GM20431 (cell line): ENCODE results near the gene METTL18.

Experiments used
- in situ Hi-C: fragments of 300-500 bp; cut with MseI, MboI; formaldehyde crosslinking; loops from one replicate; pipeline ENCODE4 v1.15.0; 2020; ENCODE audit warnings: low sequenced_read_pairs; ENCODE audit not compliant: unreplicated experiment

Gene METTL18

DNA sequence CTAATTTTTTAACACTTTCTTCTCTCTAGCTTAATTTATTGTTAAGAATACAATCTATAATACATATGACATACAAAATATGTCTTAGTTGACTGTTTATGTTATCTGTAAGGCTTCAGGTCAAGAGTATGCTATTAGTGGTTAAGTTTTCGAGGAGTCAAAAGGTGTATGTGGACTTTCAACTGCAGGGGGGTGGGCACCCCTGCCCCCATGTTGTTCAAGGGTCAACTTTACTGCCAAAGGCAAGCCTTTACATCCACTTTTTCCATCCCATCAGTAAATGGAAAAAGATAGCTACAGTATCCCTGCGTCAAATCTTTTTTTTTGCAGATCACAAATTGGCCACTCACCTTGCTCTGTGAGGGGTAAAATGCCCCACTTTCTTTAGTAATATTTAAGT, 6.3 kb downstream of the METTL18 start:
- in situ Hi-C loops, result no loop called here

DNA sequence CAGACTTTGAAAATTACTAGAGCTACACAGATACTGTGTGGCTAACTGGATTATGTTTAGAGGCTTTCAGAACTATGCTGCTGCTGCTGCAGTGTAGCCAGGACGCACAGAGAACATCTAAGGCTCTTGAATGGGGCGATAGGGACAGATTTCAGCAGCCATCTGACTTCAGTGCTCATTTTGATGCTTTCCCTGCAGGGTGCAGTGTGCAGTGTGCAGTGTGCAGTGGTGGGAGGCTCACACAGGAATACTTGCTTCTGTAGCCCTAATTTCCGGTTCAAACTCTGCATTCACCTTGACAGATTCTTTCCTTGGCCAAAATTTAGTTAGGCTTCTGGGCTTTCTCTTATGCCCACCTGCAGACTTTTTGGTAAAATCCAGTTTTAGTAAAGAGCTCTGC, 7.7 kb downstream of the METTL18 start:
- in situ Hi-C loops, result no loop called here

DNA sequence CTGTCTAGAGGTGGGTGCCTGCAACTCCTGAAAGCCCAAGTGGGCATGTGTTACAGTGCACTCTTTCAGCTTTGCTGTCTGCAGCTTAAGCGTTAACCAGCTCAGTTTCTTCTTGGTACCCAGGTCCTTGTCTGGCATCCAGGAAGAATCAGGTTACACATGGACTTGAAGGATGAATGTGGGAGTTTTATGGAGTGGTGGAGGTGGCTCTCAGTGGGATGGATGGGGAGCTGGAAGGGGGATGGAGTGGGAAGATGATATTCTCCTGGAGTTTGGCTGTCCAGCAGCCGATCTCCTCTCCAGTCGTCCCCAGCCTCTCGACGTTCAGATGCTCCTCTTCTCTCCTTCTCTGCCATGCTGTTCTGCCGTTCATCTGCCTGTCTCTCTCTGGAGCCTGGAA, 9.4 kb downstream of the METTL18 start:
- in situ Hi-C loops, result no loop called here

DNA sequence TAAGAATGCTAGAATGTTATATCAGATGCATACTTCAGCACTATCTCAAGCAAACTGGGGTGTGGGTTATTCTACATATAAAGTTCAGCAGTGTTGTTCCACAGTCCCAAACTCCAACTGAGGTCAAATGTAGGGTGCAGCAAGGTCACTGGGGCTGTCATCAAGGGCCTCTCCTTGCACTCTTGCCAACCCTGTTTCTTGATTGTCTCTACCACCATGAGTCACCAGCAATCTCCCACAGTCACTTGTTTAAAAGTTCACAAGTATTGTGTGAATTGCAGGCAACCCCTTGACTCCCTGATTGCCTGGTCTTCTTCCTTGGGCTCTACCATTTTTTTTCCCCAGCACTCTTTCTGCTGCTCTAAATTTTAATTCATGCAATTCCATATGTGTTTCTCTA, 10.6 kb downstream of the METTL18 start:
- in situ Hi-C loops, result no loop called here

DNA sequence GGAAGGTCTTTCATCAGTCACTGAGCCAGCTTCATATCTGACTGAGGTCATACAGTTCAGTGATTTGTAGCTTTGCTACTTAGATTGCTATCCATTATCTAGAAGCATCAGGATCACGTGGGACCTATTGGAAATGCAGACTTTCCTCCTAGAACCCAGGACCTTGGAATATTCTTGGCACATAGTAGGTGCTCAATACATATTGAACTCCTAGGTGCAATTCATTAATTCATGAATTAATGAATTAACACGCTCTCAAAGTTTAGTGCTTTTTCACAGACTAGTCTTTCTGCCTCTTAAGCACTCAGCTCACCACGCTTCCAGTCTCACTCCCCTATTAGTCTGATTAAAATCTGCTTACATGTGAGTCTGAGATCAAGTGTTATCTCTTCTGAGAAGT, 12.1 kb downstream of the METTL18 start:
- in situ Hi-C loops, result no loop called here

DNA sequence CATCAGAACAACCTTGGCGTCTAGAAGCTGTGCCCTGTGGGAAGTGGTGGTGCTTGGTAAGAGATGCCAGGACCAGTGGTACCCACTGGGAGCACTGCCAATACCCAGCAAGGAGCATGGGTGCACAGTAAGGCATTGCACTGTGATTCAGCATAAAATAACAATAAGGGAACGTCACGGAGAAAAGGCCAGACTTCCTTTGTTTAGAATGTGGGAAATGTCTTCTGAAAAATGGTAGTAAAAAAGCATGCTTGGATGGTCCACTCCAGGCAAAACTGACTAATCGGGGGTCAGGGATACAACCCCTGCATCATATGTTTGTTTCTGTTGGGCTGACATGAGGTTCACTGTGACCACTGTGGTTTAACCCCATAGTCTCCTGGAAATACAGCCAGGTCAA, 14.7 kb downstream of the METTL18 start:
- in situ Hi-C loops, result no loop called here

DNA sequence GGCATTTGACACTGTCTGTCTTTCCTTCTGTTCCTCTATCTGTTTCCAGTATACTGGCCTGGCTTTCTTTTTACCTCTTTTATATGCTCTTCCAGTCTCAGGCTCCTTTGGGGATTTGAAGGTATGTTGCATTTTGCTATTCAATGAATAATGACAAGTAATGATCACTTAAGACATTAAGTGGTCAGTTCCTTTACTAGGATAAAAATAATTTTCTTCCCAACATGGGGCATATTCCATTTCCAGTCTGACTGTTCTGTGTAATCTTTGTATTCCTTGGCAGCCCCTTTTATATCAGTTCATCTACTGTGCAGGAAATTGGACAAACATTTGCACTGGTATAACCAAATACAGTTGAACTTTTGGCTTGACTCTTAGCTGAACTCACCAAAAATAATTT, 15.6 kb downstream of the METTL18 start:
- in situ Hi-C loops, result no loop called here

DNA sequence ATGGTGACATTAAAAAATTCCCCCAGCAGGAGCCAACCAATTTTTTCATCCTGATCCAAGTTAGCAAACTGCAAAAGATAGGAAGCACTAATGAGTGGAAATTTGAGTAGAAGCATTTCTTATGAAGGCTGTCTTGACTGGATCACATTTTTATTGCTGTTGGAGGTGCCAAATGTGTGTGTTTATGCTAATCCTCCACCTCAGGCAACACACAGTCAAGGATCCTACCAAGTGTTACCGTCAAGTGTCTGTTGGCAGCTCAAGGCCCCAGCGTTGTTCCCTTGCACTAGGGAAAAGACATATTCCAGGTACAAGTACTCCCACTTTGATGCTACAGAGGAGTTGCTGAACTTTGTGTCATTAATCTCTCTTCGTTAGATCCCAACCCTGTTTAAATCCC, 18.3 kb downstream of the METTL18 start:
- in situ Hi-C loops, result no loop called here

DNA sequence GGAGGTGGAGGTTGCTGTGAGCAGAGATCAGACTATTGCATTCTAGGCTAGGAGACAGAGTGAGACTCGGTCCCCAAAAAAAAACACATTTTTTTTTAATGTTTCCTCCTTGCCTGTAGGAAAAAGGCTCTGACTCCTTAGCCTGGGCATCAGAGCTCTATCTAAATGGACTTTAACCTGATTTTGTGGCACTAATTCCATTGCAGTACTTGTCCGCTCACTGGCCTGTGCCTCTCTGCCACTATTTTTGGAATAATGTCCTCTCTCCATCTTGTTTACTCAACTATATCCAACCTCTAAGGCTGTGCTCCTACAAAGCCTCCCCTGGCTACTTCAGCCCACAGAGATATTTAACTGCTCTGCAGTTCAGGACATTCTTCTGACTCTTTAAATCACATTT, 26.5 kb downstream of the METTL18 start:
- in situ Hi-C loops, result no loop called here

DNA sequence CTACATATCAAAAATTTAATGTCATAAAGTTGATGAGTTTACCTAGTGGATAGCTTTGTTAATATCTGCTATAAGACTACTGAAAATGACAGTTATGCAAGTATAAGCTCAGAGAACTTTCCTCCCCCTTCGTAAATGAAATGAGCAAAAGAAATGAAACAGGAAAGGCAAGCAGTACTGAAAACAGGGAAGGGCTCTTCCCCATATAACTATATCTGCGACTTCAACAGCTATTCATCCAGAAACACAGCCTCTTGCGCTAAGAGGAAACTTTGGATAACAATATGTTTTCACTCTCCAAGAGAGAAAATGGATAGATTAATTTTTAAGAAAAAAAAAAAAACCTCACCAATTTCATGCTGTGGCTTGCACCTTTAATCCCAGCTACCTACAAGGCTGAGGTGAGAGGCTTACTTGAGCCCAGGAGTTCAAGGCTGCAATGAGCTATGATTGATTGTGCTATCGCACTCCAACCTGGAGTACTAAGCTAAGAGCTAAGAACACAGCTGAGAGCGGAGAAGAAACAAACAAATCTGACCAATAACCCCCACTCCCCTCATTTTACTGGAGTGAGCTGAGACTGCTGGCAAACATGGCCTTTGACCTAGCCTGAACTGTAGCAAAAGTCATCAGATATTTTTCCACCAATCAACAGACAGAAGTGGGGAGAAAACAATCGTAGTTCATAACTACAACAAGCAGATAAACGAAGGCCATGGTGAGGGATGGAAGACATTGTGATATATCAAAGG, 29.0 kb downstream of the METTL18 start:
- in situ Hi-C loops, result no loop called here

DNA sequence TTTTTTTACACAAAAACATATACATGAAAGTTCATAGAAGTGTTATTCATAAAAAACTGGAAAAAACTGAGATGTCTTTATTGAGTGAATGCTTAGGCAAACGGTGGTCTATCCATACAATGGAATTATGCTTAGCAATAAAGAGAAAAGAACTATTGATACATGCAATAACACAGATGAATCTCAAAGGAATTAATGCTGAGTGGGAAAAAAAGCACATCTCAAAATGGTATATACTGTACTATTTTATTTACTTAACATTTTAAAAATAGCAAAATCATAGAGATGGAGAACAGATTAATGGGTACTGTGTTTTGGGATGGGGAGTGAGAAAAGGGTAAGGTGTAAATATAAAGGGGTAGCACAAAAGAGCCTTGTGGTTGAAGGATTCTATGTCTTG, 29.8 kb downstream of the METTL18 start:
- in situ Hi-C loops, result no loop called here

DNA sequence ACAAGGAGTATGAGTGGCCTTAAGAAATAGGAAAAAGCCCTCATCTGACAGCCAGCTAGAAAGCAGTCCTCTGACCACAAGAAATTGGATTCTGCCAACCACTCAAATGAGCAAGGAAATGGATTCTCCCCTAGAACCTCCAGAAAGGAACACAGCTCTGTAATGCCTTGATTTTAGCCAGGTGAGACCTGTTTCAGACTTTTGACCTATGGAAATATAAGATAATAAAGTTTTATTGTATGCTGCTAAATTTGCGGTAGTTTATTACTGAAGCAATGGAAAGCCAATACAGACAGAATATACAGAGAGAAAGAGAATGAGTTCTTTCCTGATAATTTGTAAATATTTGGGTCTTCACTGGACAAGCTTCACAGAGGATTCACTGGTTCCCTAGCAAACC, 32.0 kb downstream of the METTL18 start:
- in situ Hi-C loops, result no loop called here

DNA sequence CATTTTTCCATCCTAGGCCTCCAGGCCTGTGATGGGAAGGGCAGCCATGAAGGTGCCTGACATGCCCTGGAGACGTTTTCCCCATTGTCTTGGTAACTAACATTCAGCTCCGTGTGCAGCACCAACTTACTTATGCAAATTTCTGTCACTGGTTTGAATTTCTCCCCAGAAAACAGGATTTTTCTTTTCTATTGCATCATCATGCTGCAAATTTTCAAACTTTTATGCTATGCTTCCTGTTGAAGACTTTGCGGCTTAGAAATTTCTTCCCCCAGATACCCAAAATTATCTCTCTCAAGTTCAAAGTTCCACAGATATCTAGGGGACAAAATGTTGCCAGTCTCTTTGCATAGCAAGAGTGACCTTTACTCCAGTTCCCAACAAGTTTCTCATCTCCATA, 35.7 kb downstream of the METTL18 start:
- in situ Hi-C loops, result no loop called here

DNA sequence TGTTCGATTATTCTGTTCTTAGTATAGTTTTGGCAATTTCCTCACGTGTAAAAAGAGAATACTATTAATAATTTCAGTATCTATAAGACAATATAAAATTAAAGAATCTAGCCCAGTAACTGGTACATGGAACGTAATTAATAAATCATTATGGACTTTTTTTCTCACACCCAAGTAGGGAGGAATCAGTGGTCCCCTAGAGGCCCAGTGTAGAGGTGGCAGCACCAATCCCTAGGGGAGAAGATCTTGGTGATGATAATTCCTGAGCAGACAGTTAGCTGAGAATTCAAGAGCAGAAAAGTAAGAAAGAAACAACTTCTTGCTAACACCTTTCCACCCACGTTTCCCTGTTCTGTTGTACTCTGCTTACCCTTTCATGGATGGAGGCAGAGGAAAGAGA, 41.2 kb downstream of the METTL18 start:
- in situ Hi-C loops, result no loop called here

DNA sequence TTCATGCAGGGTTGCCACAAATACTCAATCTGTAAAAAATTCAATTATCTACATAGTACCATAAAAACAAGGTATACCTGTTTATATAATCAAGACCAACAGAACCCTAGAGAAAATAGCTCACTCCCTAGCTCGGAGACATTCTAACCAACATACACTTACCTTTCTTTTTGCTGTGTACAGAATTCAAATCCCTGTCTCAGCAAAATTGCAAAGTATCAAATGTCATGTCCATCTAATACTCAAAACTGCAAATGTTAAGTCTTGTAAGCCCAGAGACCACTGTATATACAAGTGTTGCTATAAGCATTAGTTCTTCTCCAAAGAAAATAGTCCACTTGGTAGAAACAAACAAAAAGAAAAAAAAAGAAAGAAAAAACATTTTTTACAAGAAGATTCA, 44.7 kb downstream of the METTL18 start:
- in situ Hi-C loops, result no loop called here

DNA sequence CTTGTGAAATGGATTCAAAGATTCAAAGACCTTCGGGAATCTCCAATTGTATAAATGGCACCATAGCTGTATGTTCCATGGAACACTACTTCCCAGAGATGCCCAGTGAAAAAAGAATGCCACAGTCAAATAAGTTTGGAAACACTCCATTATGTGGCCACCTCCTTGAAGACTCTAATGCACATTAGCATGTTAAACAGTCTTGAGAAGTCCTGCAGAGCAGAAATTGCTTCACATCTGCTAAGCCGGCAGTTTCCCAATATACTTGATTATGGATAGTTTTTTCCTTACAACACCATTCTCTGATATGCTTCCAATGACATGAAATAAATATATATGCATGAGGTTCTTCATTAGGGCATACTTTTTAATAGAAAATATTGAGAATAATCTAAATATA, 48.2 kb downstream of the METTL18 start:
- in situ Hi-C loops, result no loop called here

DNA sequence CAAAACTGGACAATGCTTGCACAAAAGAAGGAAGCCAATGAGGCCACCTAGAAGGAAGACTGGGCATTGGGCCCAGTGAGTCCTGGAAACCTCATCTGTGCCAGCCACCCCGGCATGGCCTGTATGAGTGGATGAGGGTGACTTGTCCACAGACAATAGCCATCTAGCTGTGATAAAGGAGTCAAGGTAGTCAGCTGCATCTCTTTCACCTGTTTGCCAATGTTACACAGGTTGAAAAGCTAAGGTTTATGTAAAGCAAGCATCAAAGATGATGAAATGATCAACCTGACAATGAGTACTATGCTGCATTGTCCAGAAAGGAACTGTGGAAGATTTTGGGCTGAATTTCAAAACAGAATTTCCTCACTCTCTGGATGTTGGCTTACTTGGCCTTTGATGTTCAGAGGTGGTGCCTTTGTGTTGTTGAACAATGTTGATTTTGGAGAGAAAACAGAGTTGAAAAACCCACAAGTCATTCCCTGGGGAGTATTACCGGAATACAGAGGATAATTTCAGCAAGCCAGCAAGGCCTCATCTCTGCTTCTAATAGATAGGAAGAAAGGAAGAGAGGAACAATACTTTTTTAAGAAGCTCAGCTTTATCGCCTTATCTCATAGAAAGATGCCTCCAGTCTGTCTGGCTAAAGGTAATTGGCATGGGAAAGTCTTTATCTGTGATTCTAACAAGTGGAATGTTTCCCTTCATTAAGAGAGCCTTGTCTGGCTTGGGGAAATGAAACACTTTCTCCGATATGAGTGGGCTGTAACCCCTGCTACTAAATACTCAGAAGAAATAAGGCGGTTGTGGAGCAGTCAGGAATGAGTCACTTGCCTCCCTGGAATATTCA, 49.5 kb downstream of the METTL18 start:
- in situ Hi-C loops, result no loop called here
